ENCODE measurements around the gene SH2B3.

Gene SH2B3

DNA sequence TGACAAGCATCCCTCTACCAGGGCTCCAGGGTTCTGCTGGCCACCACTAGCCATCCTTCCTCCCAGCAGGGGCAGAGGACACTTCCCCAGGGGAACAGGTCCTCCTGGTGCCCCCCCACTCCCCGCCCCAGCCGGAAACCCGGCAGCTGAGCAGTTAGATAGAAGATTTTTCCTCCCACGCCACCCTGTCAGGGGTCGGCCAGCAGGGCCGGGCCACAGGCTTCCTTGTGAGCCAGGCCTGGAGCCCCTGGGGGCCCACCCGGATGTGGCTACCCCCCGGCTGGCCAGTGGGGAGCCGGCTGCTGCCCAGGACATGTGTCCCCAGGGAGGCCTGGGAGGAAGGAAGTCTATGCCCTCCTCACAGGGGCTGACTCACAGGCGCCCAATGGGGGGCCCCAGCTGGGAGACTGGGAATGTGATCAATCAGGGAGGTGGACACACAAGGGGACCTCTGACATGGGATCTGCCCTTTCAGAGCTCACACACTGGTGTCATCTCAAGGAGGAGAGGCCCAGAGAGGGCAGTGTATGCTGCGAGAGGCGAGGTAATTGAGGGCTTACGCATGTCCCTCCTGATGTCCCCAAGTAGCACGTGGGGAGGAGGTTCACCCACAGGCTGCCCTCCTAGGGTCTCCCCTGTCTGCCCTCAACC is 4.2 kb downstream of the SH2B3 start:
- DNase-seq = no peak

DNA sequence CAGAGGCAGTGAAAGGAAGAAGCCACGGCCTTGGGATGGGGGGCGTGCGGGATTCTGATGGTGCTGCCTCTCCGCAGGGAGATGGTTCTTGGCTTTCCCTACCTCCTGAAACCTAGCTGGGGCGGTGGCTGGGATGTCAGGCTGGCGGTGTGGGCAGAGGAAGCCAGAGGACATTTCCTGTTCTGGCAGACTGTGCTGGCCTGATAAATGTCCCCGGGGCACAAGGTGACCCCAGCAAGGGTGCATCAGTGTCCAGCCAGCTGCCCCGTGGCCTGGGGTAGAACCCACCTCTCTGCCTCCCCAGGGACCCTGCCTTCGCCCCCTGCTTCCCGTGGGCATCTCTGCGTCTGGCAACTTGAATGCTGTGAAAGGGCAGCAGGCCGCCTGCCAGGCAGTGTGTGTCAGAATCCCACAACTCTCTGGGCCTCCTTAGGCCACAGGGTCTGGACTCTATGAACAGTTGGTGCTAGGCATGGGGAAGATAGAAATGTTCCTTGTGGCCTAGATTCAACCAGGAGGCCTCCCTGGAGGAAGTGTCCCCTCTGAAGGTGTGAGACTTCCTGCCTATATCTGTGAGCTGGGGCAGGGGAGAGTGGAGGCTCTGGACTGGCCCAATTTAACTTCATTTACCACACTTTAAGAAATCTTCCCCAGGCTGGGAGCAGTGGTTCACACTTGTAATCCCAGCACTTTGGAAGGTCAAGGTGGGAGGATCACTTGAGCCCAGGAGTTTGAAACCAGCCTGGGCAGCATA is 4.9 kb downstream of the SH2B3 start:
- no peak for DNase-seq

DNA sequence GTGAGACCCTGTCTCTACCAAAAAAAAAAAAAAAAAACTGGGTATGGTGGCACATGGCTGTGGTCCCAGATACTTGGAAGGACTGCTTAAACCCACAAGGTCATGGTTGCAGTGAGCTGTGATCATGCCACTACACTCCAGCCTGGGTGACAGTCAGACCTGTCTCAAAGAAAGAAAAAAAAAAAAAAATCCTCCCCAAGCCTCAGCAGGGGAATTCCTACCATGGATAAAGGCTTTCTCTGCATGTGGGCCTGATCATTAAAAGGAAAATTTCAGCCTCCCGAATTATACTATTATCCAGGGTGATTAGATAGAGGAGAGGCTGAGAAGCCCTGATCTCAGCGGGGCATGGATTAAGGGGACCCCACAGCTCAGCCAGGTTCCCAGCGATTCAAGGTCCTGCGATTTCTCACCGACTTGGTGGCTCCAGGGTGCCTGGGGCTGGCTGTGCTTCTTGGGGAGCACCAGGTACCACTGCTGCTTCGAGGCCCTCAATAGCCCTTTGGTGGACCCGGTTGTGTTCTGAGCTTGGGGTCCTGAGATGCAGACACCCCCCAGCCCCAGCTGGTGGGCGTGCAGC is 5.6 kb downstream of the SH2B3 start:
- DNase-seq = no peak

DNA sequence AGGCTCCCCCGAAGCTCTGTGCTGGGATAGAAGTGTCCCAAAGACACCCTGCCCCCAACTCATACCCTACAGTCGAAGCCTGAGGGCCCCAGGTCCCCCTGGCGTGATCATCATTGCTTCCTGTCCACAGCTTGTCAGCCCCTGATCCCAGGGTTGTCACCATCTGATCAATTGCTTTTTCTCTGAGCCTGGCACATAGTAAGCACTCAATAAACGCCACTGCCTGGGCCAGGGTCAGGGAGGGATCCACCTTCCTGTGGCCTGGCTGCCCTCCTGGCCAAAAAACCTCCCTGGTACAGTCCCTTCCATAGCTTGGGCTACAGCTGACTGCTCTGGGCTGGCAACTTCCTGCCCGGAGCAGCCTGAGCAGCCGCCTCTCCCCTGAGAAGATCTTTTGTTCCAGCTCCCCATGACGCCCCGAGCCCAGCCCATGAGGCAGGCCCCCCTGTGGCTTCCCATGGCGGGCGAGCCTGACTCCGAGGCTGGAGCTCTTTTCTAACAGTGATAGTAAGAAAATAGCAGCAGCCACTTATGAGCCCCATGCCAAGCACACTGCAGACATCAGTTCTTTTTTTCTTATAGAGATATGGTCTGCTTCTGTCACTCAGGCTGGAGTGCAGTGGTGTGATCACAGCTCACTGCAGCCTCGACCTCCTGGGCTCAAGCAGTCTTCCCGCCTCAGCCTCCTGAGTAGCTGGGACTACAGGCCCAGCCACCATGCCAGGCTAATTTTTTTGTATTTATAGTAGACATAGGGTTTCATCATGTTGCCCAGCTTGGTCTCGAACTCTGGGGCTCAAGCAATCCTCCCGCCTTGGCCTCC is 6.5 kb downstream of the SH2B3 start:
- no peak for DNase-seq

DNA sequence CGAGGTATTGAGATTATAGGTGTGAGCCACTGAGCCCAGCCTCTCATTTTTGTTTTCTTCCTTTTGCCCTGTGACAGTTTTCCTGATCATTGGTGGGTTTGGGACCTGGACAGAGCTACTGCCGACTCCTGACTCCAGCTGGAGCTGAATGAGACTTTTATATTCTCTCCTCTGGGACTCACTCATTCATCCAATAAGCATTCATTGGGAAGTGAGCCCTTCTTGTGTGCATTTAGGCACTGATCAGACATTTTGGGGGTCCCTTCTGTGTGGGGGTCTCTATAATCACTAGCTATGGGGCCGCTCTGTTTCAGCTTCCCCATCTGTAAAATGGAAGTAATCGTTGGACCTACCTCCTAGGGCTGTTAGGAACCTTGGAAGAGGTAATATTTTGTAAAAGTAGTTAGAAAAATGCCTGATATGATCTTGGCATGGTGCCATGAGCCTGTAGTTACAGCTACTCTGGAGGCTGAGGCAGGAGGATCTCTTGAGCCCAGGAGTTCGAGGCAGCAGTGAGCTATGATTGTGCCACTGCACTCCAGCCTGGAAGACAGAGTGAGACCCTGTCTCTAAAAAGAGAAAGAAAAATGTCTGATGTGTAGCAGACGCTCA is 7.2 kb downstream of the SH2B3 start:
- DNase-seq = no peak

DNA sequence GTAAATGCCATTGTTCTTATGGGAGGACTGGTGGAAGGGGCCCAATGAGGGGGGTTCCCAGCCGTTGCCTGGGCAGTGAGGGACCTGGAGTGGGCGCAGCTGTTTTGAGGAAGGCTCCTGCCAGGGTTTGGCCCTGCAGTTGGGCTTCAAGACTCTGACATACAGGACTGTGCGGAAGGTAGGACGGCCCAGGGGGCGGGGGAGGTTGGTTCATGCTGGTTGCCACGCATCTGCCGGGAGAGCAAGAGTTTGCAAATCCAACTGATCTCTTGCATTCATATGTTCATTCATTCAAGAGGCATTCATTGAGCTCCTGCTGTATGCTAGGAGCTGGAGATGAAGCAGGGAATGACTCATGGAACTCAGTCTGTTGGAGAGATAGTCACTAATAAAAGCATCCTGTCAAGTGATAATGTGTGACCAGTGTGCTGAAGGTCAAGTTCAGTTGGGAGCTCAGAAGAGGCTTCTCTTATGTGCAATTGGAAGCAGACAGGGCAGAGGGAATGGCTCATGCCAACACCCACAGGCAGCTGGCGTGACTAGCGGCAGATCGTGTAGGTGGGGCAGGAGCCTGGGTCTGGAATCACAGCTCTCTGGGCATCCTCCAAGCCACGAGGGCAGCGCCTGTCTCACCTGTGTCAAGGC is 7.8 kb downstream of the SH2B3 start:
- DNase-seq = no peak

DNA sequence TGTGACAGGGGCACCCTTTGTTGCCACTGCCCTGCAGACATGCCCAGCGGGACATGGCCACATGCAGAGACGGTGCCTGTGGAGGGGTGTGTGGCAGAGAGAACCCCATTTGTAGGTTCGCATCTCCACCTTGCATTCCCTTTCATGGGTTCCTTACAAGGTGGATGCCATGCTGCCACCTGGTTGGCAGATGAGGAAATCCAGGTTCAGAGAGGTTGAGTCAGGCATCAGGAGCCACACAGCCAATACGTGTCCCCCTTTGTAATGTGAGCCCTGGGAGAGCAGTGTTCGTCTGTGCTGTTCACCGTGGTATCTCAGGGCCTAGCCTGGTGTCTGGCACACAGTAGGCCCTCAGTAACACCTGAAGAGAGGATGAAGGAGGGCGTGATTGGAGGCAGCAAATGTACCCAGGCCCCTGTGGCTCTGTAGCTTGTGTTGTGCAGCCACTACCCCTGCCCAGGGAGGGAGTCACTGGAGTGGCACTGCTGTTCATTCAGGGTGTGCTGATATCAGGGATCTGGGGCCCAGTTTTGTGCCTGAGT is 9.1 kb downstream of the SH2B3 start:
- DNase-seq = no peak

DNA sequence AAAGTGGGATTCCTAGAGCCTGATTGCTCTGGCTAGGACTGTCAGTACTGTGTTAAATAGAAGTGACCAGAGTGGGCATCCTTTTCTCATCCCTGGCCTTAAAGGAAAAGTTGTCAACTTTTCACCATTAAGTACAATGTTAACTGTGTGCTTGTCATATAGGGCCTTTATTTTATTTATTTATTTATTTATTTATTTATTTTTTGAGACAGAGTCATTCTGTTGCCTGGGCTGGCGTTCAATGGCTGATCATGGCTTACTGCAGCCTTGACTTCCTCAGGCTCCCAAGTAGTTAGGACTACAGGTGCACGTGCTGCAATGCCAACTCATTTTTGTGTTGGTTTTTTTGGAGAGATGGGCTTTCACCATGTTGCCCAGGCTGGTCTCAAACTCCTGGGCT is 11.6 kb downstream of the SH2B3 start:
- DNase-seq = no peak

DNA sequence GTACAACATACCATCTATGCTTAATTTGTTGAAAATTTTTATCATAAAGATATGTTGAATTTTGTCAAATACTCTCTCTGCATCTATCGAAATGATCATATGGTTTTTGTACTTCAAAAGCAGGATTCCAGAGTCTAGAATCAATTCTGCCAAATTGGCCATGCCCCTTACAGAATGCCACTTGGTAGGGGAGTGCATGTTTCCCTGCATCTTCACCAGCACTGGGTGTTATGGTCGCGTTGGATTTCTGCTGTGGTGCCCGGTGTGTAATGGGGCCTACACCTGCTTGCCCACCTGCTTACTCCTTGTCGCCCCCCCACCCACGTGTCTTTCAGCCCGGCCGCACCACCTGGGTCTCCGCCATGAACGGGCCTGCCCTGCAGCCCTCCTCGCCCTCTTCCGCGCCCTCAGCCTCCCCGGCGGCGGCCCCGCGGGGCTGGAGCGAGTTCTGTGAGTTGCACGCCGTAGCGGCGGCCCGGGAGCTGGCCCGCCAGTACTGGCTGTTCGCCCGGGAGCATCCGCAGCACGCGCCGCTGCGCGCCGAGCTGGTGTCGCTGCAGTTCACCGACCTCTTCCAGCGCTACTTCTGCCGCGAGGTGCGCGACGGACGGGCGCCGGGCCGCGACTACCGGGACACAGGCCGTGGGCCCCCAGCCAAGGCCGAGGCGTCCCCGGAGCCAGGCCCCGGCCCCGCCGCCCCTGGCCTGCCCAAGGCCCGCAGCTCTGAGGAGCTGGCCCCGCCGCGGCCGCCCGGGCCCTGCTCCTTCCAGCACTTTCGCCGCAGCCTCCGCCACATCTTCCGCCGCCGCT is 12.3 kb downstream of the SH2B3 start:
- DNase-seq = no peak

DNA sequence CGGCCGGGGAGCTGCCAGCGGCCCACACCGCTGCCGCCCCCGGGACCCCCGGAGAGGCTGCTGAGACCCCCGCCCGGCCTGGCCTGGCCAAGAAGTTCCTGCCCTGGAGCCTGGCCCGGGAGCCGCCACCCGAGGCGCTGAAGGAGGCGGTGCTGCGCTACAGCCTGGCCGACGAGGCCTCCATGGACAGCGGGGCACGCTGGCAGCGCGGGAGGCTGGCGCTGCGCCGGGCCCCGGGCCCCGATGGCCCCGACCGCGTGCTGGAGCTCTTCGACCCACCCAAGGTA is 12.8 kb downstream of the SH2B3 start:
- DNase-seq = no peak

DNA sequence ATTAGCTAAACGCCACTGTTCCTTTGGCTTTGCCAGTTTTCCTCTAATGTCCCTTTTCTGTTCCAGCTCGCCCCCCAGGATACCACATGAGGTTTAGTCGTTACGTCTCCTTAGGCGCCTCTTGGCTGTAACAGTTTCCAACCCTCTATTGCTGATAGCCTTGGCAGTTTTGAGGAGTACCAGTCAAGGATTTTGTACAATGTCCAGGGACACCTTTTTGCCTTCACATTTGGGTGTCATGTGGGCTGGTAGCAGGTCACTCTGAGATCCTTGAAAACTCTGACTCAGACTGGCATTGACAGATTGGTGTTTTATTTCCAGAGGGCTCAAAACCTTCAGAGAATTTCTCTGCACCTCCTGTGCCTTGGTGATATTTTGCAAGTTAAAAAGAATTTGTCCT is 14.1 kb downstream of the SH2B3 start:
- no peak for DNase-seq

DNA sequence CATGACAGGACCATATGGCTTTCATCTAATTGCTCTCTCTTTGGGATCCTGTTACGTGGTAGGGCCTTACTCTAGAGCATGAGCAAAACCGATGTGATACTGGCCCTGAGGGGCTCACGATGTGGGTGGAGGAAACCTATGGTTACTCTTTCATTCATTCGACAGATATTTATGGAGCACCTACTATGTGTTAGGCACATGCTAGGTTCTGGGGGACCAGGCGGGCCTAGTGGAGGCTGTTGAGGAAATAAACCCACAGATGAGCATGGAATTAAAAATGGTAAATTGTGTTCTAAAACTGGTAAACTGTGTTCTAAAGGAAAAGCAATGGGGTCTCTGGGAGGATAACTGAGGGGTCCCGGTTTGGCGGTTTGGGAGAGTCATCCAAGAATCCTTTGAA is 14.8 kb downstream of the SH2B3 start:
- DNase-seq = no peak

DNA sequence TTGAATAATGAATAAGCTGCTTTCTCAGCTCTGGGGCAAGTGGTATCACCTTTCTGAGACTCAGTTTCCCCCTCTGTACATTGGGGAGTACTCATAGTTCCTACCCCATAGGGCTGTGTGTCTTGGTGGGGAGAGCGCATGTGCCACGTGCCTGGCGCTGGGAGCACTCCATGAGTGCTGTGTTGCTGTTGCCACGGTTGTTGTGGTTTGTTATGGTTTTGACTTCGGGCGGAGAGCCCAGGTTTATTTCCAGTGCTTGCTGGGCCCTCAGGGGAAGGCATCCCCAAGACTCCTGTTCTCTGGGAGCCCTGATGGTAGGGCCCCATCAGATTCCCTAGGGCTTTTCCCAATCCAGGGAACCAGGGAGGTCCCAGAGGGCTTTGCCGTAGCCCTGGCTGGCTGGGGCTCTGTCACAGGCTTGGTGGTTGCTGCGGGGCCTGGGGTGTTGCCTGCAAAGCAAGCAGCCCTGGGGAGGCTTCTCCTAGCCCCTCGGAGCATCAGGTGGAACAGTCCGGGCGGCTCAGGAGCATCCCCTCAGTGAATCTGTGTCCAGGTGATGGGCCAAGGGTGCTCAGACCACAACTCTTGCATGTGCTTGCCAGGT is 18.6 kb downstream of the SH2B3 start:
- DNase-seq = no peak

DNA sequence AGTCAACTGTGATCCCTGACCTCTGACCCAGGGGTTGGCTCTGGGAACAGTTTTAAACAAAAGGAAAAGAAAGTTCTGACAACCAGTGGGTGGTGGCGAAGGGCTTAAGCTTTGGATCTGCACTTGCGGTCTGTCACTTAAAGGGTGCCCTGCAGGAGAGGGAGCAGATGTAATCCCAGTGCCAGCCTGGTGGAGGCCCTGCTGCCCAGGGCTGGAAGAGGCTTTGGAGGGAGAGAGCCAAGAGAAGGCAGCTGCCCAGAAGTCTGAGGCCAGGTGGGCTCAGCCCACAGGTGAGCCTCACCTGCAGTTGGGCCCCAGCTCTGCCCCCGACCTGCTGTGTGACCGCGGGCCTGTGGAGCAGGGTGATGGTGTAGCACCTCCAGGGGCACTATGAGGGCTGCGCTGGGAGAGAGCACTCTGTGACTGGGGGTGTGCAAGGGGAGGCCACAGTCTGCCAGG is 19.1 kb downstream of the SH2B3 start:
- DNase-seq = no peak

DNA sequence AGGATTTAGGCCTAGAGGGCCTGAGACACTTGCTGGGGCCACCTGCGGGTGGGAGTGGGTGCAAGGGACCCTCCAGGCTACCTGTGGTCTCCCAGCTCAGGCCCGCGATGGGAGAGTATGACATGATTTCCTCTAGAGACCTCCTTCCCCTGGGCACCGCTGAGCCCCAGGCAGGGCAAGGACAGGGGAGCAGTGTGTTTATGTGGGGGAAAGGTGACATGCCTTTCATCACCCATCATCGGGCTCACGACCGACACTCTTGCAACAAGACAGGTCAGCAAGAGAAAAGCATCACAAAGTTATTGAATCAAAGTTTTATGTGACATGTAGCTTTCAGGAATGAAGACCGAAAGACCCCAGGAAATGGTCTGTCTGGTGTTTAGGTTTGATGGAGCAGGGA is 19.9 kb downstream of the SH2B3 start:
- no peak for DNase-seq

DNA sequence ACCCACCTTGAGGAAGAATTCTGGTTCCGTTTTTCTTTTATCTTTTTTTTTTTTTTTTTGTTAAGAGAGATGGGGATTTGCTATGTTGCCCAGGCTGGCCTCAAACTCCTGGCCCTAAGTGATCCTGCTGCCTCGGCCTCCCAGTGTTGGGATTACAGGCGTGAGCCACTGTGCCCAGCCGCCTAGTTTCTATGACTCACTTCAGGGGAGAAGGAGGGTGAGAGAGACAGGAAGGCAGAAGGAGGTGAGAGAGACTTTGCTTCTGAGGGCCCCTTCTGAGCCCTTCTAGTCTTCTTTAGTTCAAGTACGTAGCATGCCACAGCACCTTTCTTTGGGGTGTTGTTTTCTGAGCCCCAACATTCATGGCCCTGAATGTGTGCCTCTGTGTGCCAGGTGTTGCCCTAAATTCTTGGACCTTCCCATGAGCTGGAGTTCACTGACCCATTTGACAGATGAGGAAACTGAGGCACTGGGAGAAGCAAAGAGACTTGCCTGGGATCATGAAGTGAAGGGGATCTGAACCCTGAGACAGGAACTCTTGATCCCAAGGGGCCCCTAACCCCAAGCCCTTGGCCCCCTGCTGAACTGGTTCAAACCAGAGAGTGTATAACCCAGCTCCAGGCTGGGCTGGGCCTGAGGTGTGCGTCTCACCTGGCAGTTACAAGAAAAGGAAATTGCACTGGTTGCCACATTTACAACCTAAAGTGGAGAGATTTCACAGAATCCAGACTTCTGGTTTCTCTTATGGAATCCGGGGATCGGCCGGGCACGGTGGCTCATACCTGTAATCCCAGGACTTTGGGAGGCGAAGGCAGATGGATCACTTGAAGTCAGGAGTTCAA is 20.8 kb downstream of the SH2B3 start:
- no peak for DNase-seq

DNA sequence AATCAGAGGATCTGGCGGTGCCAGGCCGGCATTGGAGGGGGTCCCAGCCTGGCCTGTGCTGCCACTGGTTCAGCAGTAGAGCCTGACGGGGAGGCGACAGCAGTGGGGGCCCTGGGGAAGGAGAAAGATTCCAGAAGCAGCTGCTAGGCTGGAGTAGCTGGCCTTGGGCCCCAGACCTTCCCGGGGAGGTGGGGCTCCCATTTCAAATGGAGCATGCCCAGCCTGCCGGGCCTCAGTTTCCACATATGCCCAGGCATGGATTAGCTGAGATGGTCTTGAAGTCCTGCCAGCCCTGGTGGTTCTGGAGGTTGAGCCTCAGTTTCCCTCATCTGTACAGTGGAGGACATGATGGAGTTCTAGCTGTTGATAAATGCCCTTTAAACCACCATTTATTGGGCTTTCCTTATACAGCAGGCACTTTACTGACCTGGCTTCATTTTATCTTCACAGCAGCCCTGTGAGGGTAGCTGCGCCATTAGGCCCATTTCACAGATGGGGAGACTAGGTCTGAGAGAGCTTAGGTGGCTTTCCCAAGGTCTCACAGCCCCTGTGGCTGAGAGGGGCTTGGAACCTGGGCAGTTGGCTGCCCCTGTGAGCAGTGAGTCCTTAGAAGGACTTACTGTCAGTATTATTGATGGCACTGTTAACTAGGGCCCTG is 21.8 kb downstream of the SH2B3 start:
- DNase-seq = no peak

DNA sequence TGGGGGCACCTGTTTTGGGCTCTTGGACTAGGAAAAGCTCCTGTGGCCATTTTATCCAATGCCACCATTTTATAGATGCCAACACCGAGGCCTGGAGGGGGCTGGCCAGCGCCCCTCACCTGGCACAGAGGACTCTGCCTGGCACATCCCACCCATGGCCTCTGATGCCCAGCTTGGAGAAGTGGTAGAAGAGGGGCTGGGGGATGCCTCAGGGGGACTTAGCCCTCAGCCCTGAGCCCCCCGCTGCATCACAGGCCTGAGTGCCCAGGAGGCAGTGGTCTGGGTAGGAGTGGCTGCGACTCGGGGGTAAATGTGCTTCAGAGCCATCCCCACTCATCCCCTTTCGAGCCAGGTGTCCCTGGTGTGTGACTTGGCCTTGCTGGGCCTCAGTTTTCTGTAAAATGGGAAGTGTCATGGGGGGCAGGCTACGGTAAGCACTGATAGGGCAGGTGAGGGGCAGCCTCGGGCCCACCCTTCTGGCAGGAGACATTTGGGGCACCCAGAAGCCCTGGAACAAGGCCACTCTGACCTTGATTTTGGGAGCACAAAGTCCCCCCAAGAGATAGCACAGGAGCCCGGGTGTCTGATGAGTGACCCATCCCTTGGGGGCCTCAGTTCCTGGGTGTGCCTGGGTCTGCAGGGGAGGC is 22.5 kb downstream of the SH2B3 start:
- DNase-seq = no peak

DNA sequence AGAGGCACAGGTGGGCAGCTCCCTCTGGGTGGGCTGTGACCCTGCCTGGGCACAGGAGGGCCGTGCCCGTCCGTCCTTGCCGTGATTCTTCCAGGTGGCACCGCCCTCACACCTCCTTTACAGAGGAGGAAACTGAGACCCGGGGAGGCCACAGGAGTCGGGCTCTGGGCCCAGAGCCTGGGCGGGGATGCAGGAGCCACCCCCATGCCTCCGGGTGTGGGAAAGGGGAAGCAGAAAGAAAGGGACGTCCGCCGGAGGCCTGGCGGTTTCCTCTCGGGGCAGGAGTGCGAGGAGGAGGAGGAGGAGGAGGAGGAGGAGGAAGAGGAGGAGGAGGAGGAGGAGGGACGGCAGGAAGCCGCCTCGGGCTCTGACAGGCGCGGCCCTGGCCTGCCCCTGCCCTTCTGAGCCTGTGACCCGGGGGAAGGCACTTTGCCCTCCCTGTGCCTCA is 23.0 kb downstream of the SH2B3 start:
- no peak for DNase-seq
